B cell (primary cell): ENCODE data around the gene SLC24A3.

Experiments
- EZH2 ChIP-seq: IDR thresholded peaks from 2 replicates; pipeline ENCODE4 v1.6.1; 2012; ENCODE audit warnings: borderline replicate concordance, low read depth, mild to moderate bottlenecking, moderate library complexity, low read length; ENCODE audit not compliant: insufficient read depth, poor library complexity, severe bottlenecking
- TF ChIP-seq, protein P1 (sequence below): fragments of 200-600 bp; IDR thresholded peaks from one replicate; pipeline ENCODE4 v1.8.0; 2022; ENCODE audit warnings: antibody characterized with exemption, mild to moderate bottlenecking

- TF ChIP-seq, protein P1, sequence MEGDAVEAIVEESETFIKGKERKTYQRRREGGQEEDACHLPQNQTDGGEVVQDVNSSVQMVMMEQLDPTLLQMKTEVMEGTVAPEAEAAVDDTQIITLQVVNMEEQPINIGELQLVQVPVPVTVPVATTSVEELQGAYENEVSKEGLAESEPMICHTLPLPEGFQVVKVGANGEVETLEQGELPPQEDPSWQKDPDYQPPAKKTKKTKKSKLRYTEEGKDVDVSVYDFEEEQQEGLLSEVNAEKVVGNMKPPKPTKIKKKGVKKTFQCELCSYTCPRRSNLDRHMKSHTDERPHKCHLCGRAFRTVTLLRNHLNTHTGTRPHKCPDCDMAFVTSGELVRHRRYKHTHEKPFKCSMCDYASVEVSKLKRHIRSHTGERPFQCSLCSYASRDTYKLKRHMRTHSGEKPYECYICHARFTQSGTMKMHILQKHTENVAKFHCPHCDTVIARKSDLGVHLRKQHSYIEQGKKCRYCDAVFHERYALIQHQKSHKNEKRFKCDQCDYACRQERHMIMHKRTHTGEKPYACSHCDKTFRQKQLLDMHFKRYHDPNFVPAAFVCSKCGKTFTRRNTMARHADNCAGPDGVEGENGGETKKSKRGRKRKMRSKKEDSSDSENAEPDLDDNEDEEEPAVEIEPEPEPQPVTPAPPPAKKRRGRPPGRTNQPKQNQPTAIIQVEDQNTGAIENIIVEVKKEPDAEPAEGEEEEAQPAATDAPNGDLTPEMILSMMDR = no peak
- no peak for TF ChIP-seq EZH2
These were observed 155.9 kb downstream of the SLC24A3 start for GRCh38 chr20:19368351-19368750.
